DMS114 treated with DMSO at 0.1 percent for 48 hours (cell line): ENCODE data around the gene PSMA7.

ENCODE experiments used
- DNase-seq: peaks from one replicate; lab custom pipeline; 2025; ENCODE audit not compliant: unreplicated experiment; lab: John Stamatoyannopoulos, UW

PSMA7 gene

GRCh38 chr20:62143081-62143956 is at the start of gene PSMA7, which contains the start of gene SS18L1:
TSS of gene PSMA7 (minus strand) at chr20:62143394. CDS start at chr20:62143303, 91 bp downstream.
TSS of gene SS18L1 (plus strand) at chr20:62143769. CDS start at chr20:62143821, 52 bp downstream.
- DNase-seq, result peak; percentile 67

- DNase-seq, result no peak
Observed at GRCh38 chr20:62192635-62193034, 49.4 kb upstream of the PSMA7 start.

DNA sequence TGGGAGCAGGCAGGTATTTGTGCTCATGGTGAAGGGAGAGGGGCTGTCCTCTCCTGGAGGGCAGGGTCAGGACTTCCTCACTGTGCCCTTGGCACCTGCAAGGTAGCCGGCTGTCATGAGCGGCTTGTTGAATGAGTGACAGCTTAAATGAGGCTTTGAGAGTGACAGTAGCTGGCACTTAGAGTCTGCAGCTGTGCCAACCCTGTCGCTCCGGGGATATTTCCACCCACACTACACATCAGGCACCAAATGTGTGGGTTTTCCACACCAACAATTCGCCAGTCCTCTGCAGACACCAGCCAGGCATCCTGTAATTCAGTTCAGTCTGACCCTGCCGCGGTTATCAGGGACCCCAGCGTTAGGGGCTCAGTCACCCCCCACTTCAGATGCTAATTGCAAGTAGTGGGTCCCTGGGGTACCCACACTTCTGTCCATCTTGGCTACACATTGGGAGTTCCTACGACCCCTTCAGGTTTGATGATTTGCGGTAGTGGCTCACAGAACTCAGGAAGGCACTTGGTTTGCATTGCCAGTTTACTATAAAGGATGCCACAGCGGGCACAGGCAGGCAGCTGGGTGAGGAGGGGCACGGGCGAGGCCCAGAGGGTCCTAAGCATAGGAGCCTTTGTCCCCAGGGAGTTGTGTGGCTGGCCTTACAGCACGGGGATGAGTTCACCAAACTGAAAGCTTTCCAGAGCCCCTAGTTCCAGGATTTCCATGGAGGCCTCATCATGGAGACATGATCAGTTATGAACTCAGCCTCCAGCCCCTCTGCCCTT is 48.8 kb upstream of the PSMA7 start:
- no peak for DNase-seq

- DNase-seq, result no peak
Observed at GRCh38 chr20:62190639-62191411, 47.6 kb upstream of the PSMA7 start.

DNA sequence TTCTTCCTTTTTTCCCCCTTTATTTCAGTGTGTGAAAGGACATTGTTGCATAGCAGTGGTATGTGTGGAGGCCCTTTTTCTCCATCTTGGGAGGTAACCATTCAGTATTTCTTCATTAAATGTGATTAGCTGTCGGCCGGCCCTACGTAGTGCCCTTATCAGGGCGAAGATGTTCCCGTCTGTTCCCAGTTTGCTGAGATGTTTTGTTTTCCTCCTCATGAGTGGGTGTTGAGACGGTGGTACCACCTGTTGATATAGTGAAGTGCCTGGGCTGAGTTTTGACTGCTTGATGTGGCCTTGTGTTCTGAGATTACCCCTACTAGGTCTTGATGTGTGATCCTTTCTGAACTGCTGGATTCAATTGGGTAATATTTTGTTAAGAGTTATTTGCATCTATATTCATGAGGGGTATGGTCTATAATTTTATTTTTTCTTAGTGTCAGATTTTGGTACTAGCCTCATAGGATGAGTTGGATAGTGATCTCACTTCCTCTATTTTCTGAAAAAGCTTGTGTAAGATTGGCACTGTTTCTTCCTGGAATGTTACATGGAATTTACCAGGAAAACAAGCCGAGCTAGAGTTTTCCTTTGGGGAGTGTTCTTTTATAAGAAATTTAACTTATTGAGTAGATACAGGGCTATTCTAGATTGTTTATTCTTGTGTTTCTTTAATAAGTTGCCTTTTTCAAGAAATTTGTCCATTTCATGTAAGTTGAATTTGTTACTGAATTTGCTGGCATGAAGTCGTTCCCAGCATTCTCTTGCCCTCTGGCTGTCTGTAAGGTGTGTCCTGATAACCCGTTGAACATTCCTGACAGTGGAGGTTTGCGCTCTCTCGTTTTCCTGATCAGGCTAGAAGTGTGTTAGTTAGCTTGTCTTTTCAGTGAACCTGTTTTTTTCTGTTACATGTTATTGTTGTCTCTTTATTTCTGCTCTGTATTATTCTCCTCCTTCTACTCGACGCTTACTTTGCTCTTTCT is 44.0 kb upstream of the PSMA7 start:
- no peak for DNase-seq

DNA sequence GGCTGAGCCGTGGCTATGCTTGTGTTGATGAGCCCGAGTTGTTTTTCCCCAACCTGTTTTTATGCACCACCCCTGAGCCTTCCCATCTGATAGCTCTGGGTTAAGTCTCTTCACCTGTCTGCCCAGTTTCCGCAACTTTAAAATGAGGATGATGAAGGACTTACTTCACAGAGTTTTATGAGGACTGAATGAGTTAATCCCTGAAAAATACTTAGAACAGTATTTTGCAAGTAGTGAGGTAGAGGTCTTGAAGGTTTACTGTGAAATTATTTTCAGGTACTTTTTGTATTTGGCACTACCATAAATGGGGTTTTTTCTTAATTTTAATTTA is 42.9 kb upstream of the PSMA7 start:
- no peak for DNase-seq

DNA sequence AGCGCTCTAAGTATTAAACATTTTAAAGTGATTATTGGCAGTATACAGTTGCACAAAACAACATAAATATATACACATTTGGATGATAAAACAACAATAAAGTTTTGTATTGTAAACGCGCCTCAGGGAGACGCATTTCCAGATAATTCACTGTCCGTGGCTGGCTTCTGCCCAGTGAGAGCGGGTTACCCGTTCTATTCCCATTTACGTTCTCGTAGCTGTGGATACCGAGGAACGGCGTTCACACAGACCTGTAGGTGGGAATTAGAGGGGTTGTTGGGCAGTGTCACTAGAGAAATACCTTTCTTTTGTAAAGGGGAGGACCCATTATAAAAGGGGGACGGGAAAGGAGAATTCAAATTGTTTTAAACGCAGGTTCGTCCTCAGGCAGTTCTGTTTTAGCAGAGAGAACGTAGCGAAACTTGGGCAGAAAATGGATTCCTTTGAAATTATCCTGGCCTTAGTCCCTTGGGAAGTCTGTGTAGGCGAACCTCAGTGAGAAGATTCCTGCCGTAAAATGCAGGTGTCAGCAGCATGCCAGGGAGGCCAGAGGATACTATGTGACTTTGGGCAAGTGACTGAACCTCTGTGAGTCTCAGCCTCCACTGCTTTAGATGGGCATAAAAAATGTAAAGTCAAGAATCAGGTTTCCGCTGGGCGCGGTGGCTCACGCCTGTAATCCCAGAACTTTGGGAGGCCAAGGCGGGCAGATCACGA is 40.4 kb upstream of the PSMA7 start:
- no peak for DNase-seq

- peak; percentile 91 for DNase-seq
Observed at GRCh38 chr20:62182469-62183425, 39.6 kb upstream of the PSMA7 start, which contains the start of gene MTG2. TSS of gene MTG2 (plus strand) at chr20:62183028. CDS start at chr20:62193421, 10,393 bp downstream.

GRCh38 chr20:62181808-62182207 is 38.6 kb upstream of the PSMA7 start:
- no peak for DNase-seq

- DNase-seq, result no peak
Observed at GRCh38 chr20:62179162-62179504, 35.9 kb upstream of the PSMA7 start.

GRCh38 chr20:62178316-62179161 is 35.3 kb upstream of the PSMA7 start:
- no peak for DNase-seq

DNA sequence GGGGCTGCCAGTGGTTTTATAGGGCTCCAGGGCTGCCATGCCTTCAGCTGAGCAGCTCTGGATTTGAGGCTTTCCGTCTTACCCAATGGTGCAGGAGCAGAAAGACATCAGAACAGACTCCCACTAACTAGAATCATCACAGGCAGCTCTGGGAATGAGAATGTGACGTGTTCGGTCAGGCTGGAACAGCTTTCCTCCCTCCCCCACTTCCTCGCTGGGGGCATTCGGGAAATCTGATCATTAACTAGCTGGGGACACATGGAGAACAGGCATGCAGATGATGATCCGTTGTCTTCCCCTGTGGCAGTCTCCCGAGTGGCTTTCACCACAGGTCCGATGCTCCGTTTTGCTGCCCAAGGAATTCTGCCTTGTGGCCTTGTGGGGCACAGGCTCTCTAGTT is 34.1 kb upstream of the PSMA7 start:
- DNase-seq, result no peak

DNA sequence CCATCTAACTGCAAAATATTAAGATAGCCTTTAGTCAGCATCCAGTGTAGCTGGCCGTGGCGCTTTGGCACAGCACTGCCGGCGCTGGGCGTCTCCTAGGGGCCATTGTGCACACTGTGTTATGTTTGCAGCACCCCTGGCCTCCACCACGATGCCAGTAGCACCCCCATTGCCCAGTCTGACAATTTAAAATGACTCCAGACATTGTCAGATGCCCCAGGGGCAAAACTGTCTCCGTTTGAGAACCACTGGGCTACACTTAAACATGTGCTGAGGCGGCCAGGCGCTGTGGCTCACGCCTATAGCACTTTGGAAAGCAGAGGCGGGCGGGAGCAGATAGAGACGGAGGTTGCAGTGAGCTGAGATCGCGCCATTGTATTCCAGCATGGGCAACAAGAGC is 33.7 kb upstream of the PSMA7 start:
- no peak for DNase-seq

DNA sequence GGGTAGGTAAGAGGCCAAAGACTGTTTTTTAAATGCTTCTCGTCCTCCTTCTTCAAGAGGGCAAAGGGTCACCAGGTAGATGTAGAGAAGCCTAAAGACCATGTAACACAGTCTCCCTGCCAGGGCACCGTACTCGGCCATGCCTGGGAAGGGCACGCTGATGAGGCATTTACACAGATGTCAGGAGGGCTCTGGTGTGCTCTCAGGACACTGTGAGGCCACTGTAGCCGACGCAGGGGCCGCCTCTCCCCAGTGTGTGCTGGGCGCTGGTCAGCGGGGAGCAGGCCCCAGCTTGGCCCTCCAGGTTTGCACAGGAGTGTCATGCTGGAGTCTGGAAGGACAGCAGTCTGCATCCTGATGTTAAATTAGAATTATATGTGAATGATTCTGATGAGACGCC is 32.5 kb upstream of the PSMA7 start:
- DNase-seq, result no peak

- DNase-seq, result no peak
Observed at GRCh38 chr20:62174870-62175624, 31.9 kb upstream of the PSMA7 start.

- no peak for DNase-seq
Observed at GRCh38 chr20:62174021-62174804, 31.0 kb upstream of the PSMA7 start.
